Fibroblast of lung (primary cell): ENCODE measurements around the gene EFS.

ENCODE experiments used
- CTCF ChIP-seq, 2 donors: IDR thresholded peaks in 1 of 2; conservative IDR thresholded peaks in 1 of 2; 1 replicate in 1 of 2; 2 replicates in 1 of 2; pipeline ENCODE4 v1.5.1; 2011 to 2012; ENCODE audit warnings: low read length in 2 of 2, control low read depth in 1 of 2, inconsistent platforms in 1 of 2, low read depth in 1 of 2, mild to moderate bottlenecking in 1 of 2
- EZH2 ChIP-seq: IDR thresholded peaks from 2 replicates; pipeline ENCODE4 v1.5.1; 2012; ENCODE audit warnings: low read length, control low read depth, mild to moderate bottlenecking; ENCODE audit errors: missing control alignments

- TF ChIP-seq CTCF (conservative IDR thresholded peaks at IDR 0.05 in 1 of 2, IDR thresholded peaks at IDR 0.05 in 1 of 2; ENCODE audit: low read depth in 1 of 2, low read length in 2 of 2) (peak in 1 of 2 donors; percentile 13), EZH2 (no peak)
Observed at GRCh38 chr14:23344481-23344880, 20.5 kb downstream of the EFS start.
